Omental fat pad (tissue), 4 donors: ENCODE data around the gene ARID5B. TPM values are rescaled to one million over a fixed set of nuclear protein-coding genes. Genes with fewer than 3 reads are reported as not detected.

Experiments used
- ATAC-seq: fragments of 150-250 bp; one replicate; pipeline ENCODE4 v1.9.1; 2016; ENCODE audit warnings: mild to moderate bottlenecking, moderate library complexity; ENCODE audit not compliant: low FRiP score
- DNase-seq: peaks from one replicate; pipeline ENCODE4 v3.0.0-alpha.2; 2019; ENCODE audit warnings: low spot score
- total RNA-seq, 4 donors: library from RNA; depleted of rRNA; stranded (reverse); fragments of >200 nt; gene quantifications; one replicate each; pipeline ENCODE4 v1.1.0, GENCODE V29; 2016
- TF ChIP-seq, protein P1 (sequence below), 3 donors: fragments of 450-650 bp; IDR thresholded peaks; one replicate each; pipeline ENCODE4 v1.5.1; 2016 to 2017; ENCODE audit warnings: antibody characterized with exemption in 3 of 3, mild to moderate bottlenecking in 3 of 3, moderate library complexity in 2 of 3

The ARID5B gene
- total RNA-seq, 4 donors from 2014 or later: 57.5 to 163 (median 123) TPM

DNA sequence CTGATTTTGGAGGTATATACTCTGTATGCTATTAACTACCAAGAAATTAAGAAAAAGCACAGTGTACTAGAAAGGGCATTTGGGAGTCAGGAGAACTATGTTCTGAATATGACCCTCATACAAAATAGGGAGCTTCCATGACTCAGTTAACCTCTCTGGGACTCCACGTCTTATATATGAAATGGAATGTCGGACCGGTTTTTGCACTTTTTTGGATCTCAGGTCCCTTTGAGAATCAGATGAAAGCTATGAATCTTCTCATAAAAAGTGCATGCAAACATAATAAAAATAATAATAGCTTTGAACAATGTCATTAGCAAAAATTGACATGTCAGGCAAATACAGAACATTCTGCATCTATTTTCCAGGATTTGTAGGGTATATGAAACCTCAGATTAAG is 113.0 kb downstream of the ARID5B start:
- no peak for ATAC-seq
- TF ChIP-seq, protein P1, sequence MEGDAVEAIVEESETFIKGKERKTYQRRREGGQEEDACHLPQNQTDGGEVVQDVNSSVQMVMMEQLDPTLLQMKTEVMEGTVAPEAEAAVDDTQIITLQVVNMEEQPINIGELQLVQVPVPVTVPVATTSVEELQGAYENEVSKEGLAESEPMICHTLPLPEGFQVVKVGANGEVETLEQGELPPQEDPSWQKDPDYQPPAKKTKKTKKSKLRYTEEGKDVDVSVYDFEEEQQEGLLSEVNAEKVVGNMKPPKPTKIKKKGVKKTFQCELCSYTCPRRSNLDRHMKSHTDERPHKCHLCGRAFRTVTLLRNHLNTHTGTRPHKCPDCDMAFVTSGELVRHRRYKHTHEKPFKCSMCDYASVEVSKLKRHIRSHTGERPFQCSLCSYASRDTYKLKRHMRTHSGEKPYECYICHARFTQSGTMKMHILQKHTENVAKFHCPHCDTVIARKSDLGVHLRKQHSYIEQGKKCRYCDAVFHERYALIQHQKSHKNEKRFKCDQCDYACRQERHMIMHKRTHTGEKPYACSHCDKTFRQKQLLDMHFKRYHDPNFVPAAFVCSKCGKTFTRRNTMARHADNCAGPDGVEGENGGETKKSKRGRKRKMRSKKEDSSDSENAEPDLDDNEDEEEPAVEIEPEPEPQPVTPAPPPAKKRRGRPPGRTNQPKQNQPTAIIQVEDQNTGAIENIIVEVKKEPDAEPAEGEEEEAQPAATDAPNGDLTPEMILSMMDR (IDR thresholded peaks at IDR 0.05): no peak
- DNase-seq: no peak

DNA sequence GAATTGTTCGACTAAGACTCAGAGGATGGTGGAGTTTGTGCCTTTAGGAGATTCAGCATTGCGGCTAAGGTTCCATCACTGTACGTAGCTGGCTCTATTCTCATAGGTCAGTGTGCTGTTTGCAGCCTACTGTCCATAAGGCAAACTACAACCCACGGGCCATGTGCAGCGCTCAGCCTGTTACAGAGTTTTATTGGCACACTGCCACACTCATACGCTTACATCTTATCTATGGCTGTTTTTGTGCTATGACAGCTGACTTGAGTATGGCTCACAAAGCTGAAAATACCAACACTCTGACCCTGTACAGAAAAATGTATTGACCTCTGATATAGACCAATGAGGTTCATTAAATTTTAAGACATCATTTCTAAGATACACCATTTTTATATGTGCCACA is 114.5 kb downstream of the ARID5B start:
- ATAC-seq: no peak
- TF ChIP-seq, protein P1 (IDR thresholded peaks at IDR 0.05): no peak

DNA sequence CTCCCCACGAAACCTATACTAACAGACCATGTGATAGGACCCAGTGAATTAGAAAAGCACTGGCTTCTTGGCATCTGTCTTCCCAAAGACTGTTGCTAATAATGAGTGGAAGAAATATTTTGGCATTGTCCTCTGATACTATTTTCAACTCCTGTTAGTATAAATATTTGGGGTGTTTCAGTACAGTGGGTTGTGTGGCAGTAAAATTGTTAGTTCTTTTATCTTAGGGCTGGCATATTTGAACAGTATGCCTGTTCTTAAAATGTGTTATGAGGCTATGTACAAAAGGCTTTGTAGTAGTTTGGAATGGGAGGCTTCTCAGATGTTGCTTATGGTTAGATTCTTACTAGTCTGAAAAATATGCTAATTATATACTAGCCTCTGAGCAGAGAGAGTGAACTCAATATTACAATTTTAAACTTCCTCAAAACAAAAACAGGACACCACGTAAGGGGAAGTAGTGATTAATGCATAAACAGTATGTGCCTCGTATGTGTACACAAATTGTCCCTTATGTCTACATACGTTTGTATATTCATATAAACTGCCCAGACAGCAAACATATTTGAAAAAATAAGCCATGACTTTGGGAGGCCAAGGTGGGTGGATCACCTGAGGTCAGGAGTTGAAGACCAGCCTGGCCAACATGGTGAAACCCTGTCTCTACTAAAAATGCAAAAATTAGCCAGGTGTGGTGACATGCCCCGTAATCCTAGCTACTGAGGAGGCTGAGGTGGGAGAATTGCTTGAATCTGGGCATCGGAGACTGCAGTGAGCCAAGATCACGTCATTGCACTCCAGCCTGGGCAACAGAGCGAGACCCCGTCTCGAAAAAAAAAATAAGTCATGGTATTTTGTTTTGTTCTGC is 115.4 kb downstream of the ARID5B start:
- DNase-seq (no peak), ATAC-seq (no peak)
- TF ChIP-seq, protein P1 (IDR thresholded peaks at IDR 0.05): no peak

More for the DNA sequence above, 114.5 kb downstream of the ARID5B start:
- DNase-seq: no peak

DNA sequence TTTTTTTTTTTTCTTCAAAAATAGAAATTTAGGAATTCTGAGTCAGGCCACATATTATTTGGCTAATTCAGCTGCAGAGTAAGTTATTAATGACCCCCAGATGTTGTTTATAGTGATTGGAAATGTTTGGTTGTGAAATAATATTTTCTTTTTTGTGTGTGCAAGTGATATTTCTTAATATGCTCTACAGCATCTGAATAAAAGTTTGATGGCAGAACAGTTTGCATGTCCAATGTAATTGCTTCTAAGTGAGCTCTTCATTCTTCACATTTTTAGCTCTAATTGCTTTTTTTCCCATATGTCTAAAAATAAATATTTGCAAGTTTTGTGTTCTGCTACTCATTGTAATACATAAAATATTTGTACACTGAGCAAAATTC is 116.0 kb downstream of the ARID5B start:
- DNase-seq: no peak
- ATAC-seq: no peak
- TF ChIP-seq, protein P1 (IDR thresholded peaks at IDR 0.05): no peak

DNA sequence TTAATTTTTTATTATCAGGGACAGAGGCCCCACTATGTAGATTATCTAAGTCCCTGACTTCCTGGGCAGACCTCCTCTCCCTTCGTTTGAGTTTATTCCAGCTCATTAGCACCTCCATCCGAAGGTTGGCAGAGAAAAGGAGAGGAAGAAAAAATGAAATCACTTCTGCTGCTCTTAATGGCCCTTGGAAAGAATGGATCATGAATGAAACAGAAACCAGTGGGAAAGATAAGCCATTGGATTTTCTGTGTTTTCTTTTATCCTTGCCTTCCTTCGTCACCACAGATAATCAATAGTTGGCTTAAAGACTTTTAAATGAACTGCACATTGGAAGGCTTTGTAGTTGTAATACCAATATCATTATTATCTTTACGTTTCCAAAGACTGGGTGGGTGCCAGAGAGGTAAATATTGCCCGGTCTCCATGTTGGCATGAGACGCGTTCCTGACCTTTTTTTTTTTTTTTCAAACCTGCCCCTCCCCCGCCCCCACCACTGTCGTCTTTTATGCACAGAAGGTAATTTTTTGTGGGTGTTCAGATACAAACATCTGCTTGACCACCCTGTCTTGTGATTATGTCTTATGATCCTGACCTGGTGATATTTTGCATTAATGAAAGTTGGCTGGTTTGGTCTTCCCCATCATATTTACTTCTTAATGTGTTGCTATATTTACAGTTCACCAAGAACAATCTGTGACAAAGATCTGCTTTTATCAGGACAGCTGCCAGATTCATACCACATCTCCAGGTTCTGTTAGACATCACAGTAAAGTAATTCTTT is 116.8 kb downstream of the ARID5B start:
- DNase-seq (no peak), ATAC-seq (no peak)
- TF ChIP-seq, protein P1 (IDR thresholded peaks at IDR 0.05): no peak

DNA sequence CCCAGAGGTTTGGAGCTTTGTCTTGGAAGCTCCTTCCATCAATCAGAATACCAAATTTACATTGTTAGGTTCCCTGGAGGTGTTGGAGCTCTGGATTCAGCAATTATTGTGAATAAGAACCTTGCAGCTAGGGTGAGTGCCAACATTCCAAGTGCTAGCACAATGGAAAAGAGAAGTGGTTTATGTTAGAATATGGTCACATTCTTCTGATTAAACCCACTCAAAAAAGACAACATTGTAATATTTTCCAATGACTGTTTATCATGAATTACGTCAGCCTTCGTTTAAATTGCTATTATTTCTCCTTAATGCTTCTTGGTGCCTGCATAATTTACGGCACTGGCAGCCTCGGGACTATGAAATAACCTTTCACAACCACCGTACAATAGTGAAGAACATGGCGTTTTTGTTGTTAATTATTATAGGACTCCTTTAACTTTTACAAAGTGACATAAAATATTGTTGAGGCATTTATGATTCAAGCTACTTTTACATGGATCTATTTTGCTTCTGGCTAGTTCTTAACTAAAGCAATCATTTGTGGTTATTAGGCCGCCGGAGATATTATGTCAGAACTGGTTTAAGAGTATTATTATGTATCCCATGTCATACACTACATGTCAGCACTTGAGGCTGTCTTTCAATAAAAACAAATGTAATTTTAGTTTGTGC is 117.7 kb downstream of the ARID5B start:
- DNase-seq: no peak
- TF ChIP-seq, protein P1 (IDR thresholded peaks at IDR 0.05): no peak
- no peak for ATAC-seq
